Peyer's patch (tissue), 4 donors: ENCODE measurements around the gene MLXIP. TPM values are rescaled to one million over a fixed set of nuclear protein-coding genes. Genes with fewer than 3 reads are reported as not detected.

Experiments
- DNase-seq, 3 donors: peaks; one replicate each; pipeline ENCODE4 v3.0.0-alpha.2; 2017 to 2019
- H3K27ac ChIP-seq, 4 donors: fragments of 200-600 bp; sonication (generic); one replicate each; pipeline ENCODE4 v1.5.1; 2016 to 2019
- H3K27me3 ChIP-seq, 2 donors: fragments of 200-600 bp; sonication (generic); one replicate each; pipeline ENCODE4 v1.5.1; 2019
- H3K36me3 ChIP-seq, 3 donors: fragments of 200-600 bp; sonication (generic); one replicate each; pipeline ENCODE4 v1.5.1; 2016 to 2019
- H3K4me1 ChIP-seq, 4 donors: fragments of 200-600 bp; sonication (generic); one replicate each; pipeline ENCODE4 v1.5.1; 2016 to 2019
- H3K4me3 ChIP-seq, 4 donors: fragments of 200-600 bp; sonication (generic); 1 replicate in 3 of 4; 2 replicates in 1 of 4; pipeline ENCODE4 v1.5.1; 2016 to 2019; ENCODE audit warnings: mild to moderate bottlenecking in 1 of 4
- H3K9me3 ChIP-seq, 4 donors: fragments of 200-600 bp; sonication (generic); one replicate each; pipeline ENCODE4 v1.5.1; 2016 to 2019; ENCODE audit warnings: mild to moderate bottlenecking in 1 of 4
- CTCF ChIP-seq, 6 experiments: fragments of 450-650 bp in 4 of 6; fragments of 200-600 bp in 2 of 6; sonication (generic) in 1 of 6; IDR thresholded peaks; one replicate each; pipeline ENCODE4 v1.5.1; 2017 to 2019; ENCODE audit warnings: antibody characterized with exemption in 6 of 6, mild to moderate bottlenecking in 3 of 6, moderate library complexity in 1 of 6
- POLR2A ChIP-seq, 2 donors: fragments of 450-650 bp; IDR thresholded peaks; one replicate each; pipeline ENCODE4 v1.5.1; 2017; ENCODE audit warnings: antibody characterized with exemption in 2 of 2, mild to moderate bottlenecking in 2 of 2, moderate library complexity in 2 of 2
- total RNA-seq, 4 donors: library from RNA; depleted of rRNA; stranded (reverse); fragments of >200 nt; gene quantifications; one replicate each; pipeline ENCODE4 v1.1.0, GENCODE V29; 2016

MLXIP gene
- total RNA-seq, 4 donors from 2014 or later, result 41.5 to 157 (median 98.3) TPM

GRCh38 chr12:122057769-122058168 lies 20.8 kb upstream of the MLXIP start:
- no peak for DNase-seq
- TF ChIP-seq POLR2A (IDR thresholded peaks at IDR 0.05) (no peak), CTCF (IDR thresholded peaks at IDR 0.05) (no peak)
- H3K36me3 ChIP-seq, result no peaks in the 10 kb centered on the region
- H3K27ac ChIP-seq, result no peak overlapping the region
- H3K4me1 ChIP-seq, result peaks cover 0 to 22% (median 5%) of the 10 kb centered on the region in 4 donors
- no peak overlapping the region for H3K4me3 ChIP-seq
- no peaks in the 10 kb centered on the region for H3K9me3 ChIP-seq
- no peaks in the 10 kb centered on the region for H3K27me3 ChIP-seq

- H3K27me3 ChIP-seq, result no peaks in the 10 kb centered on the region
- no peak for DNase-seq
- H3K4me3 ChIP-seq, result no peak overlapping the region
- H3K9me3 ChIP-seq, result no peaks in the 10 kb centered on the region
- no peak overlapping the region for H3K27ac ChIP-seq
- peaks cover 0 to 31% (median 12%) of the 10 kb centered on the region in 4 donors for H3K4me1 ChIP-seq
- no peaks in the 10 kb centered on the region for H3K36me3 ChIP-seq
- TF ChIP-seq CTCF (IDR thresholded peaks at IDR 0.05), result no peak
- TF ChIP-seq POLR2A (IDR thresholded peaks at IDR 0.05), result no peak
Measured at GRCh38 chr12:122058549-122059149, 19.9 kb upstream of the MLXIP start.

- Histone ChIP-seq H3K27me3 (no peaks in the 10 kb centered on the region), H3K36me3 (no peaks in the 10 kb centered on the region), H3K27ac (peak overlapping the region in 2 of 4 donors; percentile 36 to 46), H3K9me3 (no peaks in the 10 kb centered on the region), H3K4me3 (no peak overlapping the region), H3K4me1 (peaks cover 0 to 34% (median 14%) of the 10 kb centered on the region in 4 donors)
- TF ChIP-seq POLR2A (IDR thresholded peaks at IDR 0.05) (no peak), CTCF (IDR thresholded peaks at IDR 0.05) (no peak)
- DNase-seq, result no peak
Measured at GRCh38 chr12:122059203-122059960, 19.2 kb upstream of the MLXIP start.

- no peak for DNase-seq
- no peaks in the 10 kb centered on the region for H3K27me3 ChIP-seq
- H3K4me3 ChIP-seq, result no peak overlapping the region
- no peaks in the 10 kb centered on the region for H3K36me3 ChIP-seq
- peak overlapping the region in 2 of 4 donors; percentile 36 to 46 for H3K27ac ChIP-seq
- no peaks in the 10 kb centered on the region for H3K9me3 ChIP-seq
- TF ChIP-seq POLR2A (IDR thresholded peaks at IDR 0.05) (no peak), CTCF (IDR thresholded peaks at IDR 0.05) (no peak)
- H3K4me1 ChIP-seq, result peaks cover 0 to 36% (median 13%) of the 10 kb centered on the region in 4 donors
Measured at GRCh38 chr12:122060081-122060501, 18.5 kb upstream of the MLXIP start.

- no peak for DNase-seq
- Histone ChIP-seq H3K27me3 (no peaks in the 10 kb centered on the region), H3K9me3 (no peaks in the 10 kb centered on the region), H3K4me3 (no peak overlapping the region), H3K4me1 (peaks cover 0 to 41% (median 13%) of the 10 kb centered on the region in 4 donors), H3K36me3 (no peaks in the 10 kb centered on the region), H3K27ac (peak overlapping the region in 2 of 4 donors; percentile 31 to 39)
- TF ChIP-seq POLR2A (IDR thresholded peaks at IDR 0.05) (no peak), CTCF (IDR thresholded peaks at IDR 0.05) (no peak)
Measured at GRCh38 chr12:122061253-122061652, 17.3 kb upstream of the MLXIP start.
